Left lobe of liver (tissue), 2 donors: Measurements from ENCODE around the gene TTYH1. TPM values are rescaled to one million over a fixed set of nuclear protein-coding genes. Genes with fewer than 3 reads are reported as not detected.

Experiments
- ATAC-seq: fragments of 200-7000 bp; cut with Tn5 transposase; one replicate; pipeline ENCODE4 v1.9.1; 2020; ENCODE audit warnings: mild to moderate bottlenecking, moderate library complexity
- DNase-seq: peaks from one replicate; pipeline ENCODE4 v3.0.0-alpha.2; 2020; ENCODE audit warnings: low spot score
- total RNA-seq: library from RNA; stranded (reverse); gene quantifications from one replicate; pipeline ENCODE4 v1.2.1, GENCODE V29; 2021
- donor health status: DM: no; HTN: no; CAD: no; lungs with moderate emphysema.
- donor health status: DM: no; HTN: yes; CAD: no.

Gene TTYH1
- total RNA-seq, 1 donor from 2014 or later = 0.33 TPM

GRCh38 chr19:54391589-54392061 lies 23.6 kb upstream of the TTYH1 start:
- DNase-seq = no peak
- ATAC-seq = peak; percentile 19

DNA sequence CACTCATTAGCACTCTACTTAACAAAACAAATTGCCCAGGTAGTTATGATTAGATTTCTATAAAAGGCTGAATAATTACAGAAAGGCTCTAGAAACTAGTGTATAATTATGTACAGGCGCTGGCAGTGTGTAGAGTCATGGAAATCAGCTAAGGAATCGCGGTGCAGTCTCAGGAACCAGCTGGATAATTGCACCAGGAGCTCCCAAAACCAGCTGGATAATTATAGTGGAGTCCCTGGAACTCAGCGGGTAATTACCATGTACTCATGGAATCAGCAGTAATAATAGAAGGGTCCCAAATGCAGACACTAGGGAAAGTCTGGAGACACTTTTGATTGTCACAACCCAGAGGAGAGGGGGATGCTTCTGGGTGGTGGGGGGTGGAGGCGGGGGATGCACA lies 23.2 kb upstream of the TTYH1 start:
- no peak for DNase-seq
- no peak for ATAC-seq

- ATAC-seq = no peak
- no peak for DNase-seq
These were observed 21.9 kb upstream of the TTYH1 start for GRCh38 chr19:54393381-54393780.

DNA sequence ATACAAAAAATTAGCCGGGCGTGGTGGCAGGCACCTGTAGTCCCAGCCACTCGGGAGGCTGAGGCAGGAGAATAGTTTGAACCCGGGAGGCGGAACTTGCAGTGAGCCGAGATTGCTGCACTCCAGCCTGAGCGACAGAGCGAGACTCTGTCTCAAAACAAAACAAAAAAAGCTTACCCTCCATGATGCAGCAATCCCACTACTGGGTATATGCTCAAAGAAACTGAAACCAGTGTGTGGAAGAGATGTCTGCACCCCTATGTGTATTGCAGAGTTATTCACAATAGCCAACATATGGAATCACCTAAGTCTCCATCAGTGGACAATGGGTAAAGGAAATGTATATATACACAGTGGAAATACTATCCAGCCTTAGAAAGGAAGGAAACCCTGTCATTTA lies 19.6 kb upstream of the TTYH1 start:
- no peak for ATAC-seq

GRCh38 chr19:54399189-54399588 lies 16.1 kb upstream of the TTYH1 start:
- ATAC-seq (no peak), DNase-seq (no peak)

More for the DNA sequence above, 19.6 kb upstream of the TTYH1 start:
- no peak for DNase-seq

DNA sequence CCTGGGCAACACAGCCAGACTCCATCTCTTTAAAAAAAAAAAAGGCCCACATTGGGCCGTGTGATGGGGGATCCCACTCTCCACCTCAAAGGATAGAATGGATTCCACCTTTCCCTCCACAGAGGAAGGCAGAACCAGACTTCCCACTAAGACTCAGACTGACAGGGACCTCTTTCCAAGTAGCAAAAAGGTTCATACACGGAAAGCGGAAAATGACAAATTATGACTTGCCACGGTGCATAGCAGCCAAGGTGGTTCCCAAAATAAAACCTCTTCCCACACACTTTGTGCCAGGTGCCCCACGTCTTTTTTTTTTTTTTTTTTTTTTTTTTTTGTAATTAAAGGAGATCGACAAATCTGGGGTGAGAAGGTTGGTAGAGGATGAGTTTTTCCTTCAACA lies 14.4 kb upstream of the TTYH1 start:
- DNase-seq (no peak), ATAC-seq (no peak)

DNA sequence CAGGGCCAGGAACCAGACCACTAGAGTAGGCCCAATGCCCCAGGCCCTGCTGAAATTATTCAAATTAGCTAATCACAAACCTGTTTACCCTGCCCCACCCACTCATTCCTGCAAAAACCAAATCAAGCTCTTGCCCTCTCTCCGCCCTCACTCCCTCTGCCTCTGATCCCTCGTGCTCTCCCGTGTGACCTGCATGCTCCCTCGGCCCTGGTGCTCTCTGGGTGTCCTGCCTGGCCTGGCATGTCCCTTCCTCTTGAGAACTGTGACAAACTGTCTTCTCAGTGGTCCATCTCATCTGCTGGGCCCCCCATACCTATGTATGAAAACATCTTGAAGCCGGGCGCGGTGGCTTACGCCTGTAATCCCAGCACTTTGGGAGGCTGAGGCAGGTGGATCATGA lies 12.2 kb upstream of the TTYH1 start:
- no peak for DNase-seq
- no peak for ATAC-seq

DNA sequence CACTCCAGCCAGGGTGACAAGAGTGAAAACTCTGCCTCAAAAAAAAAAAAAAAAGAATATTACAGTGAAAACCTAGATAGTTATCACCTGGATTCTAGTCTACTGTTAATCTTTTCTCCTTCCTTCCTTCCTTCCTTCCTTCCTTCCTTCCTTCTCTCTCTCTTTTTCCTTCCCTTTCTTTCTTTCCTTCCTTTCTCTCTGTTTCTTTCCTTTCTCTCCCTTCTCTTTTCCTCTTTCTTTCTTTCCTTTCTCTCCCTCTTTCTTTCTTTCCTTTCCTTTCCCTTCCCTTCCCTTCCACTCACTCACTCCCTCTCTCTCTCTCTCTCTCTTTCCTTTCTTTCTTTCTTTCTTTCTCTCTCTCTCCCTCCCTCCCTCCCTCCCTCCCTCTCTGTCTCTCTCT lies 9.6 kb upstream of the TTYH1 start:
- DNase-seq = no peak
- no peak for ATAC-seq

DNA sequence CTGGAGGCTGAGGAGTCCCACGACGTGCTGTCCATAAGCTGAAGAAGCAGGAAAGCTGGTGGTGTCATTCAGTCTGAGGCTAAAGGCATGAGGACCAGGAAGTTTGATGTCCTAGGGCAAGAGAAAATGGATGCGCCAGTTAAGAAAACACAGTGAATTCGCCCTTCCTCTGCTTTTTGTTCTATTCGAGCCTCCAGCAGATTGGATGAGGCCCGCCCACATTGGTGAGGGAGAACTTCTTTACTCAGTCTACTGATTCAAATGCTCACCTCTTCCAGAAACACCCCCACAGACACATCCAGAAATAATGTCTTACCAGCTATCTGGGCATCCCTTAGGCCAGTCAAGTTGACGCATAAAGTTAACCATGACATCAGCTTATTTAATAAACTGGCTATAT lies 7.5 kb upstream of the TTYH1 start:
- no peak for DNase-seq
- no peak for ATAC-seq

GRCh38 chr19:54408456-54409026 lies 6.7 kb upstream of the TTYH1 start:
- ATAC-seq (no peak), DNase-seq (no peak)

DNA sequence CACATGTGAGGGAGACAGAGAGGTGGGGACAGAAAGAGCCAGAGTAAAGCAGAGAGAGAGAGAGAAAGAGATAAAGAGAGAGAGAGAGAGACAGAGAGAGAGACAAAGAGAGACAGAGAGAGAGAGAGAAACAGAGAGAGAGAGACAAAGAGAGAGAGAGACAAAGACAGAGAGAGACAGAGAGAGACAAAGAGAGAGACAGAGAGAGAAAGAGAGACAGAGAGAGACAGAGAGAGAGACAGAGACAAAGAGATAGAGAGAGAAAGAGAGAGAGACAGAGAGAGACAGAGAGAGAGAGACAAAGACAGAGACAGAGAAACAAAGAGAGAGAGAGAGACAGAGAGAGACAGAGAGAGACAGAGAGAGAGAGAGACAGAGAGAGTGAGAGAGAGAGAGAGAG lies 4.2 kb upstream of the TTYH1 start:
- no peak for ATAC-seq
- no peak for DNase-seq

GRCh38 chr19:54412877-54413276 lies 2.4 kb upstream of the TTYH1 start:
- ATAC-seq = no peak
- no peak for DNase-seq

DNA sequence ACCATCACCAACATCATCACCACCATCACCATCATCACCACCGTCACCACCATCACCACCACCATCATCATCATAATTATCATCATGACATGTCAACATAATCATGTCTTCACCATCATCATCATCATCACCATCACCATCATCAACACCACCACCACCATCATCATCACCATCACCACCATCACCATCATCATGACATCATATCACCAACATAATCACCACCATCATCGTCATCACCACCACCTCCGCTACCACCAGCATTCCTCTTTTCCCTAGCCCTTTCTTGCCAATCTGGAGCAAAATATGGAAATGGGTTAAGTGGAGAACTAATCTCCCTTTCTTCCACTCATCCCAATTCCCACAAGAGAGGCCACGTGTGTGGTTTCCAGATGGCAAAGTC lies 1.1 kb upstream of the TTYH1 start:
- DNase-seq (no peak), ATAC-seq (no peak)

- no peak for ATAC-seq
- DNase-seq = no peak
These were observed 823 bp downstream of the TTYH1 start for GRCh38 chr19:54415901-54416673.

GRCh38 chr19:54416695-54417491 lies 1.6 kb downstream of the TTYH1 start:
- no peak for DNase-seq

GRCh38 chr19:54418030-54418929 lies 3.0 kb downstream of the TTYH1 start:
- DNase-seq (no peak), ATAC-seq (no peak)

More at GRCh38 chr19:54416695-54417491, 1.6 kb downstream of the TTYH1 start:
- ATAC-seq = no peak

- no peak for ATAC-seq
- DNase-seq = no peak
These were observed 3.9 kb downstream of the TTYH1 start for GRCh38 chr19:54418930-54419800.

DNA sequence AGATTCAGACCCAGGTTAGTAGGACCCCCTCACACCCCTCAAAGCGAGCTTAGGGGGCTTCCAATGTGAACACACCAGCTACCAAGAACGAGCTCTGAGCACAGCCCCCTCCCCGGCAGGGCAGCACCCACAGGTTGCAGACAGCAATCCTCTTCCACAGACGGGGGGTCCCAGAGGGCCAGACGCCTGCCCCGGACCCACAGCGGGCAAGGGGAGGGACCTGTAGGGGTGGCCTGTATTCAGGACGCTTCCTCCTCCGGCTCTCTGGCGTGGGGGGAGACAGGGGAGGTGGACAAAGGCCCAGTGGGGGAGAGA lies 4.8 kb downstream of the TTYH1 start:
- ATAC-seq (no peak), DNase-seq (no peak)

DNA sequence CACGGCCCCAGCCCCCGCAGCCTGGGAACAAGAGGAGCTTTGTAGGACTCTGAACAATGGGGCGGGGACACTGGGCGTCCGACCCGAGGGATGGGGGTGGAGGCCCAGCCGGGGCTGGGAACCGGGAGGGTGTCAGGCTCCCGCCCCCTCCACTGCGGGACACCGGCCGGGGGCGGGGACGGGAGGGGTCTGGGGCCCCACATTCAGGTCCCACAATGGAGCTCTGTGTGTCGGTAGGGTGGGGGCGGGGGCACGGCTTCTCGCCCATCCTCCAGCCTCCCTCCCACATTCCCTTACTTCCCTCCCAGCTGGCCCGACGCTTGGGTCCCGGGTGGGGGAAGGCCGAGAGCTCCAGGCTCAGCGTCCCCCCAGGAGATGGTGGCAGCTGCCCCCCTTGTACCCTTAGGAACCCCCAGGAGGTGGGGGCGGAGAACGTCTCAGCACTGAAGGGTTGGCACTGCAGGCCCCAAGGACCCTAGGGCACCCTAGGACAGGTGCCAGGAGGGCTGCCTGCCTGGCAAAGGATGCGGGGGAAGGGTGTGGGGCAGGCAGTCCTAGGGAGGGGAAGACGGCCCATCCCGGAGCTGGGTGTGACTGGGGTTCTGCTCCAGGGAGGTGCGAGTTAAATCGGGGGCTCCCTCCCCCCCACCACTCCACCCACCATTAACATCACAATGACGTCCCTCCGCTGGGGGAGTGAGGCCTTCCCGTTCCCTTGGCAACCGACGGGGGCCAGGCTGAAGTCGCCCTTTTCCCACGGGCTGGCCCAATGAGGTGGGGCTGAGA lies 5.3 kb downstream of the TTYH1 start:
- ATAC-seq (peak; percentile 10), DNase-seq (no peak)
